GM12878 (cell line): ENCODE results near the gene RDH5. TPM values are rescaled to one million over a fixed set of nuclear protein-coding genes. Genes with fewer than 3 reads are reported as not detected.

Experiments used
- ATAC-seq: fragments of 200-7000 bp; cut with Tn5 transposase; 3 replicates; pipeline ENCODE4 v1.9.1; 2020; ENCODE audit warnings: mild to moderate bottlenecking, moderate library complexity
- BruUV-seq: library from RNA; stranded (reverse); fragments of 400-500 nt; replicated peaks from 2 replicates; lab custom pipeline; 2021; lab: Mats Ljungman, UMichigan
- CTCF ChIA-PET: fragments of 300-600 bp; sonication (Branson Sonifier 250); formaldehyde crosslinking; extraction: SDS; loops from one replicate; lab custom pipeline; 2021; ENCODE audit warnings: inconsistent platforms; lab: Yijun Ruan, JAX
- POLR2A ChIA-PET: fragments of 350-600 bp; formaldehyde crosslinking; extraction: SDS; loops from one replicate; lab custom pipeline; 2021; ENCODE audit warnings: inconsistent platforms; lab: Charles Lee
- RAD21 ChIA-PET: fragments of 300-600 bp; sonication (Branson Sonifier 250); formaldehyde crosslinking; loops from one replicate; lab custom pipeline; 2023; ENCODE audit warnings: antibody characterized with exemption; ENCODE audit not compliant: unreplicated experiment; lab: Charles Lee
- SMC1A ChIA-PET: fragments of 300-600 bp; sonication (Branson Sonifier 250); formaldehyde crosslinking; loops from one replicate; lab custom pipeline; 2023; ENCODE audit not compliant: unreplicated experiment, uncharacterized antibody; lab: Charles Lee
- DNase-seq: peaks from one replicate; pipeline ENCODE4 v3.0.0-alpha.2; 2011; ENCODE audit warnings: low read depth, low spot score
- FAIRE-seq: peaks from 3 replicates; lab custom pipeline; 2011; peaks lifted over from hg19 to GRCh38; lab: Jason Lieb, UNC
- H2AFZ ChIP-seq: 2 replicates; pipeline ENCODE4 v1.6.0; 2011; ENCODE audit warnings: low read depth, low read length, control low read depth; ENCODE audit not compliant: control insufficient read depth
- H3K27ac ChIP-seq: 2 replicates; pipeline ENCODE4 v1.5.1; 2011; ENCODE audit warnings: control low read depth; ENCODE audit not compliant: control insufficient read depth, insufficient read depth
- H3K27me3 ChIP-seq, 2 experiments: replicated peaks in 1 of 2; 2 replicates each; pipeline versions ENCODE4 v1.6.0 to v1.6.1; 2011; ENCODE audit warnings: low read length in 1 of 2; ENCODE audit not compliant: control insufficient read depth in 2 of 2, insufficient read depth in 2 of 2
- H3K36me3 ChIP-seq, 2 experiments: 2 replicates each; pipeline ENCODE4 v1.5.1; 2011; ENCODE audit warnings: low read length in 1 of 2; ENCODE audit not compliant: control insufficient read depth in 2 of 2, insufficient read depth in 2 of 2
- H3K4me1 ChIP-seq: 2 replicates; pipeline ENCODE4 v1.6.1; 2011; ENCODE audit warnings: mild to moderate bottlenecking, low read length, moderate library complexity, mixed read lengths; ENCODE audit not compliant: control insufficient read depth, insufficient read depth
- H3K4me2 ChIP-seq: 2 replicates; pipeline ENCODE4 v1.6.0; 2011; ENCODE audit warnings: control low read depth; ENCODE audit not compliant: control insufficient read depth, insufficient read depth
- H3K4me3 ChIP-seq: fragments of 200-600 bp; sonication (generic); 2 replicates; pipeline ENCODE4 v1.5.1; 2016
- H3K79me2 ChIP-seq: 2 replicates; pipeline ENCODE4 v1.6.0; 2011; ENCODE audit warnings: low read length; ENCODE audit not compliant: control insufficient read depth, insufficient read depth
- H3K9ac ChIP-seq: 2 replicates; pipeline ENCODE4 v1.8.0; 2011; ENCODE audit warnings: low read length, control low read depth, mixed read lengths; ENCODE audit not compliant: control insufficient read depth, insufficient read depth
- H3K9me3 ChIP-seq: replicated peaks from 3 replicates; pipeline ENCODE4 v1.5.1; 2011; ENCODE audit warnings: mild to moderate bottlenecking, low read length; ENCODE audit not compliant: control insufficient read depth, insufficient read depth
- H4K20me1 ChIP-seq: 2 replicates; pipeline ENCODE4 v1.6.0; 2011; ENCODE audit not compliant: control insufficient read depth, insufficient read depth
- CTCF ChIP-seq, 3 experiments: IDR thresholded peaks in 2 of 3; conservative IDR thresholded peaks in 1 of 3; 2 replicates each; pipeline ENCODE4 v1.5.1; 2011; ENCODE audit warnings: low read depth in 3 of 3, low read length in 3 of 3, mild to moderate bottlenecking in 3 of 3, control low read depth in 2 of 3, moderate library complexity in 2 of 3, inconsistent platforms in 1 of 3, mixed read lengths in 1 of 3; ENCODE audit not compliant: control insufficient read depth in 2 of 3, insufficient read depth in 1 of 3; ENCODE audit errors: extremely low read depth in 1 of 3
- PBX3 ChIP-seq: IDR thresholded peaks from 2 replicates; pipeline ENCODE4 v1.6.1; 2011; ENCODE audit warnings: mild to moderate bottlenecking, low read depth, low read length, moderate library complexity; ENCODE audit not compliant: insufficient replicate concordance
- RAD21 ChIP-seq: IDR thresholded peaks from 2 replicates; pipeline ENCODE4 v1.6.1; 2011; ENCODE audit warnings: mild to moderate bottlenecking, low read depth, low read length, moderate library complexity; ENCODE audit not compliant: insufficient read depth
- SMC3 ChIP-seq: IDR thresholded peaks from 2 replicates; pipeline ENCODE4 v1.6.1; 2011; ENCODE audit warnings: low read length, improper control_type of control experiment, borderline replicate concordance
- WGBS: methylation state at CpG from one replicate; pipeline ENCODE4 v1.1.6; 2016; ENCODE audit warnings: low lambda C conversion rate; ENCODE audit not compliant: insufficient replicate concordance, insufficient coverage; ENCODE audit errors: missing lambda C conversion rate; 5-methylcytosine and 5-hydroxymethylcytosine counted together
- in situ Hi-C: fragments of 300-500 bp; cut with MboI; formaldehyde crosslinking; loops from 9 replicates; pipeline ENCODE4 v1.14.3; 2018; ENCODE audit warnings: mixed read lengths
- intact Hi-C: fragments of 100-400 bp; cut with micrococcal nuclease; formaldehyde crosslinking; loops from one replicate; pipeline ENCODE4 v1.14.2; 2022; ENCODE audit not compliant: unreplicated experiment
- polyA plus RNA-seq, 11 experiments: library from polyadenylated mRNA; depleted of rRNA in 4 of 11; unstranded in 6 of 11; stranded (reverse) in 5 of 11; fragments of >200 nt; fragmentation: Nextera tagmentation in 4 of 11; fragmentation: Illumina TruSeq in 1 of 11; extraction: Ambion mirVana in 4 of 11; extraction: Trizol in 1 of 11; gene quantifications; 1 replicate in 1 of 11; 2 replicates in 10 of 11; pipeline versions ENCODE4 v1.2.1 to v1.2.3, GENCODE V29; 2011 to 2016; ENCODE audit warnings: inconsistent platforms in 2 of 11, missing spikeins in 2 of 11, low read depth in 1 of 11
- total RNA-seq, 4 experiments: library from RNA; depleted of rRNA in 3 of 4; stranded (reverse); fragments of >200 nt in 3 of 4; fragmentation: Illumina TruSeq in 1 of 4; extraction: Trizol in 1 of 4; gene quantifications; 2 replicates each; pipeline versions ENCODE4 v1.2.1 to v1.2.3, GENCODE V29; 2013 to 2021

The RDH5 gene
- total and polyA plus RNA-seq, 10 of the 15 experiments (the other 5 are each of a cell fraction or from before 2014, with no cell fraction given): 2.6 to 11.6 (median 7.3) TPM

GRCh38 chr12:55705782-55706402 lies 14.3 kb upstream of the RDH5 start:
- intact Hi-C loops (no loop called here), in situ Hi-C loops (no loop called here)
- peaks cover 0 to 5% of the 10 kb centered on the region in 2 experiments; a peak in 2 of 4 replicates for H3K27me3 ChIP-seq
- H3K4me1 ChIP-seq: peaks cover 6% of the 10 kb centered on the region; the same call in 1 of the 2 replicates
- ATAC-seq (peak; percentile 78), DNase-seq (no peak), FAIRE-seq (peak; percentile 62)
- no peaks in the 10 kb centered on the region for H4K20me1 ChIP-seq
- H3K27ac ChIP-seq: no peak overlapping the region
- no peak overlapping the region for H3K9ac ChIP-seq
- no peaks in the 10 kb centered on the region for H3K79me2 ChIP-seq
- RAD21 ChIA-PET: interaction anchor here (1.0 to 1.5 kb wide), 3 partner anchors 17 to 33 kb away, joined by 3 to 6 read pairs (median 3); no protein-coding TSS in a partner anchor
- H3K9me3 ChIP-seq: no peaks in the 10 kb centered on the region
- no peaks in the 10 kb centered on the region for H3K36me3 ChIP-seq
- 0 out of 2 replicates have a peak, but pooled peaks have one; percentile 31 for TF ChIP-seq SMC3
- TF ChIP-seq PBX3: no peak
- TF ChIP-seq RAD21: peak; percentile 50
- peak; percentile 28 to 54 (median 45); a peak in 5 of 6 replicates for TF ChIP-seq CTCF (IDR thresholded peaks at IDR 0.05 in 2 of 3, conservative IDR thresholded peaks at IDR 0.05 in 1 of 3; ENCODE audit: control insufficient read depth in 2 of 3, extremely low read depth in 1 of 3, insufficient read depth in 1 of 3, low read depth in 3 of 3, low read length in 3 of 3)
- no peak overlapping the region for H3K4me2 ChIP-seq
- POLR2A ChIA-PET: interaction anchor here (1.4 kb wide), 1 partner anchor 11 kb away, joined by 4 read pairs; no protein-coding TSS in a partner anchor
- SMC1A ChIA-PET: interaction anchor here (0.6 to 2.5 kb wide), 5 partner anchors 10 to 227 kb away, joined by 3 to 9 read pairs (median 3); partner anchors contain the start of gene BLOC1S1
- whole genome bisulfite sequencing: 9% methylated on average over 5 of the region's 5 CpGs
- CTCF ChIA-PET: interaction anchor here (0.5 to 2.7 kb wide), 19 partner anchors 9 to 519 kb away, joined by 3 to 13 read pairs (median 4); partner anchors contain the start of gene RDH5
- no TSS peak for BruUV-seq
- H3K4me3 ChIP-seq: no peak overlapping the region
- no peak overlapping the region for H2AFZ ChIP-seq
